Right atrium auricular region (tissue), 2 donors: ENCODE results near the gene C10orf105. TPM values are rescaled to one million over a fixed set of nuclear protein-coding genes. Genes with fewer than 3 reads are reported as not detected.

ENCODE experiments used
- DNase-seq: peaks from one replicate; pipeline ENCODE4 v3.0.0-alpha.2; 2019; ENCODE audit warnings: low spot score
- H3K27ac ChIP-seq, 2 donors: fragments of 200-600 bp; sonication (generic); 1 replicate in 1 of 2; 2 replicates in 1 of 2; pipeline ENCODE4 v1.5.1; 2016 to 2019
- H3K27me3 ChIP-seq, 2 donors: fragments of 200-600 bp; sonication (generic); one replicate each; pipeline versions ENCODE4 v1.5.1 to v1.6.0; 2017 to 2019
- H3K36me3 ChIP-seq: fragments of 200-600 bp; sonication (generic); one replicate; pipeline ENCODE4 v1.5.1; 2016
- H3K4me1 ChIP-seq, 2 donors: fragments of 200-600 bp; sonication (generic); one replicate each; pipeline versions ENCODE4 v1.5.1 to v1.6.0; 2017 to 2019
- H3K4me3 ChIP-seq, 2 donors: fragments of 200-600 bp; sonication (generic); 1 replicate in 1 of 2; 2 replicates in 1 of 2; pipeline ENCODE4 v1.5.1; 2017 to 2019; ENCODE audit warnings: mild to moderate bottlenecking in 1 of 2, moderate library complexity in 1 of 2
- H3K9me3 ChIP-seq, 2 donors: fragments of 200-600 bp; sonication (generic); one replicate each; pipeline ENCODE4 v1.5.1; 2019
- total RNA-seq, 2 donors: library from RNA; depleted of rRNA; stranded (reverse); fragments of >200 nt; gene quantifications; one replicate each; pipeline ENCODE4 v1.1.0, GENCODE V29; 2016
- TF ChIP-seq, protein P1 (sequence below), 2 donors: fragments of 200-600 bp; sonication (generic); IDR thresholded peaks; one replicate each; pipeline ENCODE4 v1.5.1; 2019; ENCODE audit warnings: antibody characterized with exemption in 2 of 2

Gene C10orf105
- total RNA-seq, 2 donors from 2014 or later, result 1.3 TPM; not detected in 1

- Histone ChIP-seq H3K4me3 (no peak overlapping the region), H3K27me3 (no peaks in the 10 kb centered on the region), H3K9me3 (no peaks in the 10 kb centered on the region), H3K36me3 (no peaks in the 10 kb centered on the region), H3K4me1 (peaks cover 0 to 19% of the 10 kb centered on the region in 2 donors), H3K27ac (no peak overlapping the region)
- DNase-seq, result no peak
- TF ChIP-seq, protein P1, sequence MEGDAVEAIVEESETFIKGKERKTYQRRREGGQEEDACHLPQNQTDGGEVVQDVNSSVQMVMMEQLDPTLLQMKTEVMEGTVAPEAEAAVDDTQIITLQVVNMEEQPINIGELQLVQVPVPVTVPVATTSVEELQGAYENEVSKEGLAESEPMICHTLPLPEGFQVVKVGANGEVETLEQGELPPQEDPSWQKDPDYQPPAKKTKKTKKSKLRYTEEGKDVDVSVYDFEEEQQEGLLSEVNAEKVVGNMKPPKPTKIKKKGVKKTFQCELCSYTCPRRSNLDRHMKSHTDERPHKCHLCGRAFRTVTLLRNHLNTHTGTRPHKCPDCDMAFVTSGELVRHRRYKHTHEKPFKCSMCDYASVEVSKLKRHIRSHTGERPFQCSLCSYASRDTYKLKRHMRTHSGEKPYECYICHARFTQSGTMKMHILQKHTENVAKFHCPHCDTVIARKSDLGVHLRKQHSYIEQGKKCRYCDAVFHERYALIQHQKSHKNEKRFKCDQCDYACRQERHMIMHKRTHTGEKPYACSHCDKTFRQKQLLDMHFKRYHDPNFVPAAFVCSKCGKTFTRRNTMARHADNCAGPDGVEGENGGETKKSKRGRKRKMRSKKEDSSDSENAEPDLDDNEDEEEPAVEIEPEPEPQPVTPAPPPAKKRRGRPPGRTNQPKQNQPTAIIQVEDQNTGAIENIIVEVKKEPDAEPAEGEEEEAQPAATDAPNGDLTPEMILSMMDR (IDR thresholded peaks at IDR 0.05), result no peak
Measured at GRCh38 chr10:71678057-71678805, 41.3 kb downstream of the C10orf105 start.

- H3K27me3 ChIP-seq, result no peaks in the 10 kb centered on the region
- no peak overlapping the region for H3K27ac ChIP-seq
- no peaks in the 10 kb centered on the region for H3K9me3 ChIP-seq
- peaks cover 0 to 14% of the 10 kb centered on the region in 2 donors for H3K4me1 ChIP-seq
- no peak for DNase-seq
- TF ChIP-seq, protein P1 (IDR thresholded peaks at IDR 0.05), result no peak
- no peak overlapping the region for H3K4me3 ChIP-seq
- H3K36me3 ChIP-seq, result no peaks in the 10 kb centered on the region
Measured at GRCh38 chr10:71677261-71677660, 42.3 kb downstream of the C10orf105 start.

- no peak for DNase-seq
- TF ChIP-seq, protein P1 (IDR thresholded peaks at IDR 0.05), result no peak
- Histone ChIP-seq H3K4me1 (peaks cover 0 to 14% of the 10 kb centered on the region in 2 donors), H3K27me3 (no peaks in the 10 kb centered on the region), H3K4me3 (no peak overlapping the region), H3K9me3 (no peaks in the 10 kb centered on the region), H3K27ac (no peak overlapping the region), H3K36me3 (no peaks in the 10 kb centered on the region)
Measured at GRCh38 chr10:71675295-71675970, 44.1 kb downstream of the C10orf105 start.

DNA sequence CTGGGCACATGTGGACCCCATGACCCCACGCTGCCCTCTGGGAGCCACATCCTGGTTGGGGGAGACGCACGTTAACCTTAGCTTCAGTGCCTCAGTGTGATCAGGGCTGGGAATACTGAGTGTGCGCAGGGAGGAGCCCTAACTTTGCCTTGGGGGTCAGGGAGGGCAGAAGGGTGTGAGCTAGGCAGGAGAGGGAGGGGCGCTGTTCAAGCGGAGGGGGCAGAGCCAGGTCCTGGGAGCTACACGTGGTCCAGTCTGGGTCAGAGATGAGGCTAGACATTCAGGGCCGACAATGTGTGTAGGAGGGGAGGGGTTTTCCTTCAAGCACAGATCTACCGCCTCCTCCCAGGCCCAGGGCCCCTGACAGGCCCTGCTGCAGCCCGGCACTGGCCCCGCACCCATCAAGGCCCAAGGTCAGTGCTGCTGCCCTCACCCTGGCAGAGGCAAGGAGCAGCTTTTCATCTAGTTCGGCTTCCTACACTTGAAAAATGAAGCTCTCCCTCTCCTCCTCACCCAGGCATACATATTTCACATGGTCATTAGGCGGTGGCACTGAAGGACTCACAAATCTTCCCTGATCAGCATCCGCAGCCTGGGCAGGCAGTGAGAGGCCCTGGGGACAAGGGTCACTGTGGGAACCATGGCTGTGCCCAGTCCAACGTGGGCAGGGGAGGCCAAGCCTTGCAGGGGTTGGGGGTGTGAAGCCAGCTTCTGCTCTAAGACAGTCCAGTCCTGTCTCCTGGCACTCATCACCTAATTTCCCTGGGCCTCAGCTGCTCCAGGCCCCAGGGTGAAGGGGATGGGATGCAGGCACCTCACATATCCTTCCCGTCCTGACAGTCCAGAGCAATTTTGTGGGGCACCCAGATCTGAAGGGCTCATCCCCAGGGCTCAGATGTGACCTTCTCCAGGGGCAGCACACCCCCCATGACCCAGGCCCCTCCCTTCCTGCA lies 47.3 kb downstream of the C10orf105 start:
- no peaks in the 10 kb centered on the region for H3K4me1 ChIP-seq
- H3K27ac ChIP-seq, result no peak overlapping the region
- H3K36me3 ChIP-seq, result no peaks in the 10 kb centered on the region
- H3K9me3 ChIP-seq, result no peaks in the 10 kb centered on the region
- H3K27me3 ChIP-seq, result no peaks in the 10 kb centered on the region
- TF ChIP-seq, protein P1 (IDR thresholded peaks at IDR 0.05), result no peak
- DNase-seq, result no peak
- H3K4me3 ChIP-seq, result no peak overlapping the region

GRCh38 chr10:71667387-71667752 lies 52.2 kb downstream of the C10orf105 start:
- Histone ChIP-seq H3K4me1 (no peaks in the 10 kb centered on the region), H3K27me3 (no peaks in the 10 kb centered on the region), H3K9me3 (no peaks in the 10 kb centered on the region), H3K36me3 (no peaks in the 10 kb centered on the region), H3K27ac (no peak overlapping the region), H3K4me3 (no peak overlapping the region)
- TF ChIP-seq, protein P1 (IDR thresholded peaks at IDR 0.05), result no peak
- DNase-seq, result no peak
